Measurements from ENCODE around the gene IST1. TPM values are rescaled to one million over a fixed set of nuclear protein-coding genes. Genes with fewer than 3 reads are reported as not detected.

IST1 gene
- total RNA-seq, 4 donors from 2014 or later, result 215 to 253 (median 223) TPM

GRCh38 chr16:71927383-71927782 lies 32.1 kb downstream of the IST1 start:
- Histone ChIP-seq H3K27me3 (no peaks in the 10 kb centered on the region), H3K4me1 (peaks cover 3 to 24% of the 10 kb centered on the region in 2 donors), H3K27ac (peak overlapping the region; percentile 58 to 73 (median 68)), H3K9me3 (no peaks in the 10 kb centered on the region), H3K4me3 (replicated peaks in 1 of 3) (no peak overlapping the region), H3K36me3 (peaks cover 47 to 53% of the 10 kb centered on the region in 2 donors)
- TF ChIP-seq CTCF (IDR thresholded peaks at IDR 0.05), result no peak
- TF ChIP-seq POLR2A (IDR thresholded peaks at IDR 0.05), result no peak
- intact Hi-C loops (cut with DNase I), result no loop called here
- peak; percentile 76 to 84 for DNase-seq
- 31 to 40% methylated on average over 3 of the region's 3 CpGs for WGBS, 2 donors

GRCh38 chr16:71927787-71928186 lies 32.5 kb downstream of the IST1 start:
- Histone ChIP-seq H3K27me3 (no peaks in the 10 kb centered on the region), H3K36me3 (peaks cover 43 to 49% of the 10 kb centered on the region in 2 donors), H3K9me3 (no peaks in the 10 kb centered on the region), H3K4me1 (peaks cover 3 to 24% of the 10 kb centered on the region in 2 donors), H3K27ac (peak overlapping the region in 2 of 3 donors; percentile 35 to 73), H3K4me3 (replicated peaks in 1 of 3) (no peak overlapping the region)
- TF ChIP-seq POLR2A (IDR thresholded peaks at IDR 0.05), result no peak
- TF ChIP-seq CTCF (IDR thresholded peaks at IDR 0.05), result no peak
- no peak for DNase-seq
- intact Hi-C loops (cut with DNase I), result no loop called here
- WGBS, 2 donors, result 35 to 56% methylated on average over 5 of the region's 5 CpGs

- Histone ChIP-seq H3K36me3 (peaks cover 30 to 40% of the 10 kb centered on the region in 2 donors), H3K27ac (peak overlapping the region in 1 of 3 donors; percentile 4), H3K27me3 (no peaks in the 10 kb centered on the region), H3K4me1 (peaks cover 3 to 24% of the 10 kb centered on the region in 2 donors), H3K4me3 (replicated peaks in 1 of 3) (no peak overlapping the region), H3K9me3 (no peaks in the 10 kb centered on the region)
- WGBS, 2 donors, result 59 to 67% methylated on average over 3 of the region's 3 CpGs
- DNase-seq, result no peak
- intact Hi-C loops (cut with DNase I), result no loop called here
- no peak for TF ChIP-seq CTCF (IDR thresholded peaks at IDR 0.05)
- no peak for TF ChIP-seq POLR2A (IDR thresholded peaks at IDR 0.05)
These were observed 33.7 kb downstream of the IST1 start for GRCh38 chr16:71929048-71929447.

DNA sequence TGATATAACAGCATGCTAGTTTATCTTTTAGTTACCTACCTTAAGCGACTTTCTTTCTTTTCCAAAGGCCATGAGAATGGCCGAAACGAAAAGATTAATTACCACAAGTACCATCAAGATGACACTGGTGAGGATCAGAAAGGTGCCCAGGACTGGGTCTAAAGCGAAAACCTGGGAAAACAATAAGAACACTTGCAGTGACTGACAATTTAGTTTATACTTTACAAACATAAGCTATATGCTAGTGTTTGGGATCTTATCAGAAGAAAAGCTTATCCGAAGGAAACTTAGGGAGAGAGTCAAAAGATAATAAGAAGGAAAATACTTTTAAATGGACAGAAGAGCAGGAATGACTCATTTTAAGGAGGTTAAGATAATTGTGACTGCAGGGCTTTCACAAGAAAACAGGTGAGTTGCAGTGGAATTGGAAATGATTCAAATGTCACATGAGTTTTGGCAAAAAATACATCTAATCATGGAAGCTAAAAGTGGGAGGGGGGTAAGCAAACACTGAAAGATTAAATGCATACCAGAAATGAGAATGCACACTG lies 34.8 kb downstream of the IST1 start:
- H3K27me3 ChIP-seq, result no peaks in the 10 kb centered on the region
- no peak overlapping the region for H3K27ac ChIP-seq
- TF ChIP-seq CTCF (IDR thresholded peaks at IDR 0.05) (no peak), POLR2A (IDR thresholded peaks at IDR 0.05) (no peak)
- WGBS, 2 donors, result 94% methylated on average over 5 of the region's 5 CpGs
- peaks cover 3 to 24% of the 10 kb centered on the region in 2 donors for H3K4me1 ChIP-seq
- DNase-seq, result no peak
- peaks cover 23 to 40% of the 10 kb centered on the region in 2 donors for H3K36me3 ChIP-seq
- H3K9me3 ChIP-seq, result no peaks in the 10 kb centered on the region
- no peak overlapping the region for H3K4me3 ChIP-seq (replicated peaks in 1 of 3)
- intact Hi-C loops (cut with DNase I), result no loop called here

DNA sequence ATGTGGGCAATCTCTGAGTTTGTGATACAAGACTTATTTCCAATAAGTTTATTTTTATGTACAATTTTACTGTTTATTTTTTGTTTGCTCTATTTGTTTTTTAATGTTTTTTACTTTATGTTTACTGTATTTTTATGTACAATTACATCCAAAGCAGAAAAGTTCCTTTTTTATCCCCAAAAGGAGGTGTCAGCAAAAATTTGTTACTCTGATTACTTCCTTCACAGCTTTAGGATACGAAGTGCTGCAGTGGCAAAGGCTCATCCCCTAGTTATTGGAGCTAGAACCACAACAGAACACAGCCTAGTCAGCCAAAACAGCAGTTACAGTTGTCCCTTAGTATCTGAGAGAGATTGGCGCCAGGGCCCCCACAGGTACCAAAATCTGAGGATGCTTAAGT lies 35.7 kb downstream of the IST1 start:
- no peak overlapping the region for H3K27ac ChIP-seq
- no peaks in the 10 kb centered on the region for H3K9me3 ChIP-seq
- H3K4me1 ChIP-seq, result peaks cover 3 to 24% of the 10 kb centered on the region in 2 donors
- H3K4me3 ChIP-seq (replicated peaks in 1 of 3), result no peak overlapping the region
- DNase-seq, result no peak
- TF ChIP-seq POLR2A (IDR thresholded peaks at IDR 0.05) (no peak), CTCF (IDR thresholded peaks at IDR 0.05) (no peak)
- 89 to 94% methylated on average over 2 of the region's 2 CpGs for WGBS, 2 donors
- no peaks in the 10 kb centered on the region for H3K27me3 ChIP-seq
- intact Hi-C loops (cut with DNase I), result no loop called here
- peaks cover 15 to 31% of the 10 kb centered on the region in 2 donors for H3K36me3 ChIP-seq

All from thyroid gland (tissue), 4 donors.